Panc1 (cell line): ENCODE measurements around the gene PARD3. TPM values are rescaled to one million over a fixed set of nuclear protein-coding genes. Genes with fewer than 3 reads are reported as not detected.
A peak's percentile ranks its signal among the peaks of the same experiment; 100 is the strongest.

Experiments used
- ATAC-seq: fragments of 200-7000 bp; cut with Tn5 transposase; 2 replicates; pipeline ENCODE4 v1.9.1; 2020; ENCODE audit warnings: mild to moderate bottlenecking, moderate library complexity
- BruUV-seq: library from RNA; stranded (reverse); fragments of 400-500 nt; replicated peaks from 2 replicates; lab custom pipeline; 2021; lab: Mats Ljungman, UMichigan
- CTCF ChIA-PET: fragments of 300-600 bp; sonication (Branson Sonifier 250); formaldehyde crosslinking; loops from one replicate; lab custom pipeline; 2022; ENCODE audit warnings: antibody characterized with exemption; lab: Charles Lee
- POLR2A ChIA-PET: fragments of 300-600 bp; sonication (Branson Sonifier 250); formaldehyde crosslinking; loops from one replicate; lab custom pipeline; 2022; ENCODE audit warnings: antibody characterized with exemption; lab: Charles Lee
- DNase-seq: peaks from one replicate; pipeline ENCODE4 v3.0.0-alpha.2; 2010; ENCODE audit warnings: low read depth, low spot score
- H3K27ac ChIP-seq: 2 replicates; pipeline ENCODE4 v1.5.1; 2011; ENCODE audit warnings: mild to moderate bottlenecking, low read length, inconsistent platforms
- H3K27me3 ChIP-seq: fragments of 200-500 bp; sonication (Bioruptor generic); 2 replicates; pipeline ENCODE4 v1.6.0; 2014; ENCODE audit warnings: low read length, inconsistent platforms; ENCODE audit not compliant: control insufficient read depth, insufficient read depth
- H3K36me3 ChIP-seq: fragments of 200-500 bp; sonication (Bioruptor generic); 2 replicates; pipeline ENCODE4 v1.5.1; 2014; ENCODE audit warnings: inconsistent platforms, mild to moderate bottlenecking, low read length, moderate library complexity; ENCODE audit not compliant: control insufficient read depth, insufficient read depth
- H3K4me1 ChIP-seq: 2 replicates; pipeline ENCODE4 v1.5.1; 2011; ENCODE audit warnings: inconsistent platforms, mild to moderate bottlenecking, low read length, moderate library complexity; ENCODE audit not compliant: control insufficient read depth, insufficient read depth
- H3K4me3 ChIP-seq, 2 experiments: 2 replicates each; pipeline ENCODE4 v1.5.1; 2011 to 2012; ENCODE audit warnings: low read depth in 2 of 2, low read length in 2 of 2, mild to moderate bottlenecking in 2 of 2, inconsistent platforms in 1 of 2, moderate library complexity in 1 of 2
- H3K9me3 ChIP-seq: fragments of 200-500 bp; sonication (Bioruptor generic); 2 replicates; pipeline ENCODE4 v1.5.1; 2014; ENCODE audit warnings: low read depth, mild to moderate bottlenecking, inconsistent platforms, low read length, moderate library complexity; ENCODE audit not compliant: control insufficient read depth, insufficient read depth
- CTCF ChIP-seq: fragments of 450-650 bp; IDR thresholded peaks from 2 replicates; pipeline ENCODE4 v1.5.1; 2017; ENCODE audit warnings: mild to moderate bottlenecking
- POLR2AphosphoS5 ChIP-seq: IDR thresholded peaks from 2 replicates; pipeline ENCODE4 v1.6.1; 2012; ENCODE audit warnings: mild to moderate bottlenecking, low read depth, low read length, moderate library complexity
- REST ChIP-seq, 2 experiments: IDR thresholded peaks; 2 replicates each; pipeline ENCODE4 v1.6.1; 2011 to 2012; ENCODE audit warnings: low read depth in 2 of 2, control low read depth in 1 of 2, low read length in 1 of 2, mild to moderate bottlenecking in 1 of 2, moderate library complexity in 1 of 2; ENCODE audit not compliant: insufficient read depth in 1 of 2
- SIN3A ChIP-seq: IDR thresholded peaks from 2 replicates; pipeline ENCODE4 v1.6.1; 2012; ENCODE audit warnings: low read depth, mild to moderate bottlenecking, low read length, moderate library complexity, borderline replicate concordance; ENCODE audit not compliant: insufficient read depth
- TCF7L2 ChIP-seq: IDR thresholded peaks from 2 replicates; pipeline ENCODE4 v1.6.1; 2011; ENCODE audit warnings: mild to moderate bottlenecking, low read depth, low read length, inconsistent platforms
- in situ Hi-C: cut with HindIII; loops from 2 replicates; pipeline ENCODE4 v1.10.0; 2016; ENCODE audit warnings: low sequenced_read_pairs, low pct_unique_long_range_greater_than_20kb
- intact Hi-C: fragments of 100-400 bp; cut with micrococcal nuclease; formaldehyde crosslinking; loops from one replicate; pipeline ENCODE4 v1.10.0; 2022; ENCODE audit not compliant: unreplicated experiment
- total RNA-seq: library from RNA; stranded (reverse); gene quantifications from one replicate; pipeline ENCODE4 v1.2.1, GENCODE V29; 2021; ENCODE audit not compliant: unreplicated experiment

PARD3 gene
- total RNA-seq, 1 experiment from 2014 or later: 29.8 TPM

- ChIA-PET POLR2A (no interaction called here), CTCF (no interaction called here)
- no peaks in the 10 kb centered on the region for H3K27me3 ChIP-seq
- H3K4me3 ChIP-seq: no peak overlapping the region
- BruUV-seq: no TSS peak
- no peak overlapping the region for H3K27ac ChIP-seq
- H3K4me1 ChIP-seq: no peaks in the 10 kb centered on the region
- DNase-seq (no peak), ATAC-seq (no peak)
- H3K9me3 ChIP-seq: no peaks in the 10 kb centered on the region
- H3K36me3 ChIP-seq: no peaks in the 10 kb centered on the region
- intact Hi-C loops (no loop called here), in situ Hi-C loops (no loop called here)
- TF ChIP-seq POLR2AphosphoS5: no peak
Measured at GRCh38 chr10:34514290-34514689, 300.8 kb downstream of the PARD3 start.

- intact Hi-C loops (no loop called here), in situ Hi-C loops (no loop called here)
- no peaks in the 10 kb centered on the region for H3K27me3 ChIP-seq
- TSS peak; percentile 3 for BruUV-seq
- no peak overlapping the region for H3K27ac ChIP-seq
- H3K36me3 ChIP-seq: no peaks in the 10 kb centered on the region
- no peaks in the 10 kb centered on the region for H3K4me1 ChIP-seq
- POLR2A ChIA-PET: no interaction called here
- CTCF ChIA-PET: no interaction called here
- TF ChIP-seq SIN3A: no peak
- no peak for TF ChIP-seq REST (IDR thresholded peaks at IDR 0.05; ENCODE audit: insufficient read depth in 1 of 2, low read depth in 2 of 2, low read length in 1 of 2)
- TF ChIP-seq POLR2AphosphoS5: no peak
- no peak for TF ChIP-seq TCF7L2
- TF ChIP-seq CTCF: no peak
- ATAC-seq (no peak), DNase-seq (no peak)
- H3K9me3 ChIP-seq: no peaks in the 10 kb centered on the region
- no peak overlapping the region for H3K4me3 ChIP-seq
Measured at GRCh38 chr10:34513636-34514035, 301.5 kb downstream of the PARD3 start.

GRCh38 chr10:34507217-34507616, 307.9 kb downstream of the PARD3 start:
- TF ChIP-seq TCF7L2: no peak
- TF ChIP-seq CTCF: no peak
- no peak for TF ChIP-seq REST (IDR thresholded peaks at IDR 0.05; ENCODE audit: insufficient read depth in 1 of 2, low read depth in 2 of 2, low read length in 1 of 2)
- Histone ChIP-seq H3K4me3 (no peak overlapping the region), H3K4me1 (peaks cover 23% of the 10 kb centered on the region), H3K27me3 (no peaks in the 10 kb centered on the region), H3K27ac (peak overlapping the region; percentile 34), H3K9me3 (no peaks in the 10 kb centered on the region), H3K36me3 (no peaks in the 10 kb centered on the region)
- no peak for DNase-seq
- ChIA-PET POLR2A (no interaction called here), CTCF (no interaction called here)
- in situ Hi-C loops: no loop called here
- intact Hi-C loops: no loop called here
- no peak for ATAC-seq
- BruUV-seq: no TSS peak
